AG04450 (cell line): ENCODE data around the gene TMEM125. TPM values are rescaled to one million over a fixed set of nuclear protein-coding genes. Genes with fewer than 3 reads are reported as not detected.

Source experiments
- CTCF ChIA-PET: fragments of 300-600, 350-600 bp; formaldehyde crosslinking; extraction: SDS; loops from one replicate; lab custom pipeline; 2022; ENCODE audit warnings: antibody characterized with exemption, inconsistent platforms; lab: Charles Lee
- POLR2A ChIA-PET: fragments of 350-600 bp; formaldehyde crosslinking; extraction: SDS; loops from one replicate; lab custom pipeline; 2021; ENCODE audit warnings: antibody characterized with exemption, inconsistent platforms; lab: Yijun Ruan, JAX
- DNase-seq: peaks from one replicate; pipeline ENCODE4 v3.0.0-alpha.2; 2011; ENCODE audit warnings: low read depth, low spot score
- H3K27ac ChIP-seq: one replicate; pipeline ENCODE4 v1.5.1; 2012; ENCODE audit warnings: low read depth, low read length, control low read depth
- H3K27me3 ChIP-seq: one replicate; pipeline ENCODE4 v1.6.0; 2012; ENCODE audit warnings: low read length; ENCODE audit not compliant: control insufficient read depth, insufficient read depth
- H3K4me3 ChIP-seq: 2 replicates; pipeline ENCODE4 v1.5.1; 2011; ENCODE audit warnings: mild to moderate bottlenecking, low read depth, low read length, control low read depth
- H3K9me3 ChIP-seq: 2 replicates; pipeline ENCODE4 v1.5.1; 2012; ENCODE audit warnings: low read length; ENCODE audit not compliant: control insufficient read depth, insufficient read depth
- CTCF ChIP-seq: IDR thresholded peaks from 2 replicates; pipeline ENCODE4 v1.5.1; 2011; ENCODE audit warnings: low read depth, low read length, control low read depth, inconsistent platforms
- polyA plus RNA-seq: library from polyadenylated mRNA; depleted of rRNA; stranded (reverse); fragments of >200 nt; gene quantifications from 2 replicates; pipeline ENCODE4 v1.2.3, GENCODE V29; 2011

The TMEM125 gene
- polyA plus RNA-seq, 1 experiment: not detected

- DNase-seq: no peak
- CTCF ChIA-PET: no interaction called here
Observed at GRCh38 chr1:43306688-43307457, 37.1 kb downstream of the TMEM125 start.

GRCh38 chr1:43307458-43308158, 37.8 kb downstream of the TMEM125 start:
- H3K4me3 ChIP-seq: no peak overlapping the region
- H3K27ac ChIP-seq: no peak overlapping the region
- H3K27me3 ChIP-seq: peaks cover 3% of the 10 kb centered on the region
- no peak for DNase-seq
- POLR2A ChIA-PET: no interaction called here
- H3K9me3 ChIP-seq: no peaks in the 10 kb centered on the region
- TF ChIP-seq CTCF: no peak
- CTCF ChIA-PET: no interaction called here

More at GRCh38 chr1:43306688-43307457, 37.1 kb downstream of the TMEM125 start:
- no peak overlapping the region for H3K4me3 ChIP-seq
- H3K9me3 ChIP-seq: no peaks in the 10 kb centered on the region
- POLR2A ChIA-PET: no interaction called here
- no peak overlapping the region for H3K27ac ChIP-seq
- TF ChIP-seq CTCF: no peak
- H3K27me3 ChIP-seq: peaks cover 3% of the 10 kb centered on the region

GRCh38 chr1:43308635-43309404, 39.0 kb downstream of the TMEM125 start:
- H3K27me3 ChIP-seq: peaks cover 3% of the 10 kb centered on the region
- no peak overlapping the region for H3K27ac ChIP-seq
- H3K4me3 ChIP-seq: no peak overlapping the region
- no peak for TF ChIP-seq CTCF
- no peak for DNase-seq
- CTCF ChIA-PET: interaction anchor here (0.6 kb wide), 1 partner anchor 82 kb away, joined by 4 read pairs; no protein-coding TSS in a partner anchor
- POLR2A ChIA-PET: no interaction called here
- no peaks in the 10 kb centered on the region; the same call in 1 of the 2 replicates for H3K9me3 ChIP-seq

- no peak for DNase-seq
- CTCF ChIA-PET: no interaction called here
- TF ChIP-seq CTCF: no peak
- Histone ChIP-seq H3K4me3 (no peak overlapping the region), H3K9me3 (no peaks in the 10 kb centered on the region; the same call in 1 of the 2 replicates), H3K27ac (no peak overlapping the region), H3K27me3 (peaks cover 3% of the 10 kb centered on the region)
- POLR2A ChIA-PET: no interaction called here
Observed at GRCh38 chr1:43309405-43310025, 39.7 kb downstream of the TMEM125 start.
